HepG2 (cell line): Measurements from ENCODE around the gene RGS19. TPM values are rescaled to one million over a fixed set of nuclear protein-coding genes. Genes with fewer than 3 reads are reported as not detected.

ENCODE experiments used
- ATAC-seq: fragments of 200-7000 bp; cut with Tn5 transposase; 3 replicates; pipeline ENCODE4 v1.9.1; 2020; ENCODE audit warnings: mild to moderate bottlenecking, moderate library complexity
- BruUV-seq: library from RNA; stranded (reverse); fragments of 400-500 nt; replicated peaks from 2 replicates; lab custom pipeline; 2021; lab: Mats Ljungman, UMichigan
- CTCF ChIA-PET: fragments of 300-600 bp; formaldehyde crosslinking; extraction: SDS; loops from one replicate; lab custom pipeline; 2021; ENCODE audit warnings: low total read pairs, inconsistent platforms, low intra/inter-chr PET ratio; lab: Yijun Ruan, JAX
- POLR2A ChIA-PET: fragments of 350-600 bp; sonication (Branson Sonifier 250); formaldehyde crosslinking; loops from one replicate; lab custom pipeline; 2020; ENCODE audit warnings: antibody characterized with exemption, inconsistent platforms; lab: Yijun Ruan, JAX
- DNase-seq: peaks from one replicate; pipeline ENCODE4 v3.0.0-alpha.2; 2015; ENCODE audit warnings: low spot score
- FAIRE-seq: peaks from 3 replicates; lab custom pipeline; 2011; peaks lifted over from hg19 to GRCh38; lab: Jason Lieb, UNC
- H2AFZ ChIP-seq: one replicate; pipeline ENCODE4 v1.6.1; 2011; ENCODE audit warnings: low read length, inconsistent platforms
- H3K27ac ChIP-seq: fragments of 300-600 bp; 3 replicates; pipeline ENCODE4 v1.8.0; 2011; ENCODE audit warnings: mixed run types, mild to moderate bottlenecking, mixed read lengths, low read length, inconsistent platforms; ENCODE audit not compliant: insufficient read depth; ENCODE audit errors: extremely low read length
- H3K27me3 ChIP-seq, 2 experiments: fragments of 200-600 bp in 1 of 2; 2 replicates in 1 of 2; 3 replicates in 1 of 2; pipeline versions ENCODE4 v1.6.0 to v1.8.0; 2011; ENCODE audit warnings: low read length in 2 of 2, mild to moderate bottlenecking in 2 of 2, moderate library complexity in 2 of 2, inconsistent platforms in 1 of 2; ENCODE audit not compliant: insufficient read depth in 2 of 2, control insufficient read depth in 1 of 2
- H3K36me3 ChIP-seq, 2 experiments: fragments of 200-600 bp in 1 of 2; replicated peaks in 1 of 2; 2 replicates in 1 of 2; 3 replicates in 1 of 2; pipeline versions ENCODE4 v1.5.1 to v1.8.0; 2011; ENCODE audit warnings: low read length in 2 of 2, inconsistent platforms in 1 of 2; ENCODE audit not compliant: insufficient read depth in 2 of 2, control insufficient read depth in 1 of 2
- H3K4me1 ChIP-seq: 2 replicates; pipeline ENCODE4 v1.5.1; 2012; ENCODE audit warnings: low read length, inconsistent platforms; ENCODE audit not compliant: insufficient read depth
- H3K4me2 ChIP-seq: 2 replicates; pipeline ENCODE4 v1.6.0; 2011; ENCODE audit warnings: low read depth, low read length, inconsistent platforms
- H3K4me3 ChIP-seq, 3 experiments: fragments of 200-600 bp in 1 of 3; sonication (generic), shearing (Covaris generic) in 1 of 3; replicated peaks in 1 of 3; 2 replicates each; pipeline ENCODE4 v1.5.1; 2011 to 2016; ENCODE audit warnings: low read length in 3 of 3, inconsistent platforms in 2 of 3, low read depth in 2 of 3, mild to moderate bottlenecking in 2 of 3, control low read depth in 1 of 3, mixed read lengths in 1 of 3; ENCODE audit not compliant: insufficient read depth in 1 of 3
- H3K79me2 ChIP-seq: one replicate; pipeline ENCODE4 v1.6.1; 2011; ENCODE audit warnings: low read length, inconsistent platforms; ENCODE audit not compliant: insufficient read depth
- H3K9ac ChIP-seq: 2 replicates; pipeline ENCODE4 v1.6.0; 2011; ENCODE audit warnings: mild to moderate bottlenecking, low read depth, low read length, inconsistent platforms; ENCODE audit not compliant: insufficient read depth
- H3K9me3 ChIP-seq: 2 replicates; pipeline ENCODE4 v1.5.1; 2012; ENCODE audit warnings: mild to moderate bottlenecking, low read length
- H4K20me1 ChIP-seq: 2 replicates; pipeline ENCODE4 v1.6.0; 2011; ENCODE audit warnings: inconsistent platforms, mild to moderate bottlenecking, low read length, moderate library complexity; ENCODE audit not compliant: insufficient read depth
- ARNT ChIP-seq: fragments of 450-650 bp; IDR thresholded peaks from 2 replicates; pipeline ENCODE4 v1.6.1; 2017
- CENPX ChIP-seq: sonication (generic); formaldehyde crosslinking; IDR thresholded peaks from 2 replicates; pipeline ENCODE4 v1.9.0; 2021; ENCODE audit warnings: mild to moderate bottlenecking, missing genetic modification reagents, moderate library complexity
- PHF20 ChIP-seq: sonication (generic); formaldehyde crosslinking; IDR thresholded peaks from 2 replicates; pipeline ENCODE4 v1.5.0; 2020; ENCODE audit warnings: mild to moderate bottlenecking, missing genetic modification reagents
- SALL1 ChIP-seq: sonication (generic); formaldehyde crosslinking; IDR thresholded peaks from 2 replicates; pipeline ENCODE4 v1.8.0; 2022; ENCODE audit warnings: mild to moderate bottlenecking, missing genetic modification reagents
- SRSF1 ChIP-seq: fragments of 200-400 bp; formaldehyde crosslinking; optimal IDR thresholded peaks from 2 replicates; pipeline ENCODE3; 2017; ENCODE audit warnings: mild to moderate bottlenecking, low read depth, low read length, moderate library complexity
- TCF7 ChIP-seq: sonication (generic); IDR thresholded peaks from 2 replicates; pipeline ENCODE4 v1.6.1; 2016; ENCODE audit warnings: antibody characterized with exemption, low read depth
- XRCC5 ChIP-seq: fragments of 200-400 bp; formaldehyde crosslinking; optimal IDR thresholded peaks from 2 replicates; pipeline ENCODE3; 2017; ENCODE audit warnings: mild to moderate bottlenecking, low read length
- ZBTB3 ChIP-seq: sonication (generic); formaldehyde crosslinking; IDR thresholded peaks from 2 replicates; pipeline ENCODE4 v1.4.0; 2020; ENCODE audit warnings: low read depth, mild to moderate bottlenecking, moderate library complexity, missing genetic modification reagents, borderline replicate concordance
- ZFP62 ChIP-seq: sonication (generic); formaldehyde crosslinking; IDR thresholded peaks from 2 replicates; pipeline ENCODE4 v1.4.0; 2020; ENCODE audit warnings: missing genetic modification reagents
- ZNF160 ChIP-seq: sonication (generic); formaldehyde crosslinking; IDR thresholded peaks from 2 replicates; pipeline ENCODE4 v1.8.0; 2022; ENCODE audit warnings: mild to moderate bottlenecking, inconsistent platforms, missing genetic modification reagents
- ZNF766 ChIP-seq: sonication (generic); formaldehyde crosslinking; IDR thresholded peaks from 2 replicates; pipeline ENCODE4 v1.5.0; 2020; ENCODE audit warnings: missing genetic modification reagents, borderline replicate concordance
- ZNF792 ChIP-seq: IDR thresholded peaks from 2 replicates; pipeline ENCODE4 v1.6.1; 2016
- WGBS: methylation state at CpG from one replicate; pipeline ENCODE4 v1.1.6; 2017; ENCODE audit warnings: low lambda C conversion rate; 5-methylcytosine and 5-hydroxymethylcytosine counted together
- in situ Hi-C: cut with HindIII; loops from 2 replicates; pipeline ENCODE4 v1.10.0; 2017; ENCODE audit warnings: low pct_unique_long_range_greater_than_20kb; ENCODE audit not compliant: extremely low pct_ligation_motif_present
- intact Hi-C: fragments of 100-400 bp; cut with micrococcal nuclease; formaldehyde crosslinking; loops from one replicate; pipeline ENCODE4 v1.10.0; 2022; ENCODE audit not compliant: unreplicated experiment
- polyA plus RNA-seq, 8 experiments: library from polyadenylated mRNA; depleted of rRNA in 3 of 8; stranded (reverse) in 7 of 8; unstranded in 1 of 8; fragments of >200 nt; fragmentation: Illumina TruSeq in 4 of 8; extraction: Trizol in 4 of 8; gene quantifications; 2 replicates each; pipeline versions ENCODE4 v1.2.1 to v1.2.3, GENCODE V29; 2011 to 2016; ENCODE audit warnings: low read depth in 4 of 8, missing spikeins in 1 of 8, mixed read lengths in 1 of 8; ENCODE audit not compliant: insufficient read depth in 1 of 8
- total RNA-seq, 5 experiments: library from RNA; depleted of rRNA; stranded (reverse); fragments of >200 nt; fragmentation: Illumina TruSeq; extraction: Trizol; gene quantifications; 2 replicates each; pipeline ENCODE4 v1.2.3, GENCODE V29; 2016; ENCODE audit warnings: low read depth in 1 of 5
- TF ChIP-seq, protein P1 (sequence below): sonication (generic); formaldehyde crosslinking; IDR thresholded peaks from one replicate; pipeline ENCODE4 v1.5.1; 2020; ENCODE audit warnings: mild to moderate bottlenecking, missing genetic modification reagents; ENCODE audit errors: not compliant biosample characterization
- TF ChIP-seq, protein P2 (sequence below): sonication (generic); formaldehyde crosslinking; IDR thresholded peaks from 2 replicates; pipeline ENCODE4 v1.4.0; 2020; ENCODE audit warnings: low read depth, mild to moderate bottlenecking, missing genetic modification reagents

The RGS19 gene
- total and polyA plus RNA-seq, 2 of the 13 experiments (the other 11 are each of a cell fraction or from before 2014, with no cell fraction given), result 10.7 to 11.9 TPM

DNA sequence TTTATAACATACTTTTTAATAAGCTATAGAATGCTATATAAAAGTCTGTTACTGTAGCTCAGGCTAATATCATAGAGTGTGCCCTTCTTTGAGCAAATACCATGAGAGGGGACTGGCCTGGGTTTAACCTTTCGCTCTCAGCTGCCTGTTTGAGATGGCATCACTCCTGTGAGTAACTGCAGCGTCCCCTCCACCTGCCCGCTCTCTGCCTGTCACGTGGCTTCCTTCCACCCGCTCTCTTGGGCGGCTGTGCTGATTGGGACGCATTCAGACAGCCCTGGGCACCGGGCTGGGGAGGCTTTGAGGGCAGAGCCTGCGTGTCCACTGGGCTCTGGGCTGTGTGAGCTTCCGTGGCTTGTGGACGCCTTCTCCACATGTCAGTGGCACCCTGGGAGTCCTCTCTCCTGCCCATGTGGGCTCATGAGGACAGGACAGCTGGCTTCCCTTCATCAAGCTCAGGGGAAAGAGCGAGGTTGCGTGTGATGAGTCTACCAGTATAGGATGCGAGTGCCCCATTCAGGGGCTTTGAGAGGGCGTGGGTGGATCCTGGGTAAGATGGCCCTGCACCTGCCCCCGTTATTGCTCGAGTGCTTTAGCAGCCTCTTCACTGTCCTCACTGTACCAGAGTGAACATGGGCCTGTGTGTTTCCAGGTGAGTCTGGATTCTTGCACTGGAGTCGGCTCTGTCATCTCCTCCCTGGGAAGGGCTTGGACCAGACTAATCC lies 54.1 kb downstream of the RGS19 start:
- no peaks in the 10 kb centered on the region for H3K9me3 ChIP-seq
- H2AFZ ChIP-seq, result no peak overlapping the region
- H4K20me1 ChIP-seq, result no peaks in the 10 kb centered on the region
- in situ Hi-C loops, result no loop called here
- H3K79me2 ChIP-seq, result peaks cover 4% of the 10 kb centered on the region
- intact Hi-C loops, result no loop called here
- peak overlapping the region; percentile 75 for H3K9ac ChIP-seq
- DNase-seq, result no peak
- ChIA-PET CTCF (interaction anchor here (1.3 kb wide), 1 partner anchor 44 kb away, joined by 4 read pairs; no protein-coding TSS in a partner anchor), POLR2A (interaction anchor here (2.0 to 5.0 kb wide), 7 partner anchors 8 to 45 kb away, joined by 12 to 81 read pairs (median 26); partner anchors contain the start of genes C20orf204, PRPF6, SAMD10 and SOX18)
- no peak for FAIRE-seq
- H3K27me3 ChIP-seq, result no peaks in the 10 kb centered on the region
- H3K4me2 ChIP-seq, result peak overlapping the region; percentile 84
- ATAC-seq, result no peak
- WGBS, result 96% methylated on average over 18 of the region's 18 CpGs
- 0 out of 6 replicates have a peak overlapping the region, but pooled peaks of 1 of the 3 experiments have one; percentile 53 for H3K4me3 ChIP-seq
- peaks cover 52 to 79% of the 10 kb centered on the region in 2 experiments for H3K36me3 ChIP-seq
- H3K27ac ChIP-seq, result peak overlapping the region; percentile 92
- peaks cover 42% of the 10 kb centered on the region for H3K4me1 ChIP-seq
- no TSS peak for BruUV-seq
- TF ChIP-seq, protein P1, sequence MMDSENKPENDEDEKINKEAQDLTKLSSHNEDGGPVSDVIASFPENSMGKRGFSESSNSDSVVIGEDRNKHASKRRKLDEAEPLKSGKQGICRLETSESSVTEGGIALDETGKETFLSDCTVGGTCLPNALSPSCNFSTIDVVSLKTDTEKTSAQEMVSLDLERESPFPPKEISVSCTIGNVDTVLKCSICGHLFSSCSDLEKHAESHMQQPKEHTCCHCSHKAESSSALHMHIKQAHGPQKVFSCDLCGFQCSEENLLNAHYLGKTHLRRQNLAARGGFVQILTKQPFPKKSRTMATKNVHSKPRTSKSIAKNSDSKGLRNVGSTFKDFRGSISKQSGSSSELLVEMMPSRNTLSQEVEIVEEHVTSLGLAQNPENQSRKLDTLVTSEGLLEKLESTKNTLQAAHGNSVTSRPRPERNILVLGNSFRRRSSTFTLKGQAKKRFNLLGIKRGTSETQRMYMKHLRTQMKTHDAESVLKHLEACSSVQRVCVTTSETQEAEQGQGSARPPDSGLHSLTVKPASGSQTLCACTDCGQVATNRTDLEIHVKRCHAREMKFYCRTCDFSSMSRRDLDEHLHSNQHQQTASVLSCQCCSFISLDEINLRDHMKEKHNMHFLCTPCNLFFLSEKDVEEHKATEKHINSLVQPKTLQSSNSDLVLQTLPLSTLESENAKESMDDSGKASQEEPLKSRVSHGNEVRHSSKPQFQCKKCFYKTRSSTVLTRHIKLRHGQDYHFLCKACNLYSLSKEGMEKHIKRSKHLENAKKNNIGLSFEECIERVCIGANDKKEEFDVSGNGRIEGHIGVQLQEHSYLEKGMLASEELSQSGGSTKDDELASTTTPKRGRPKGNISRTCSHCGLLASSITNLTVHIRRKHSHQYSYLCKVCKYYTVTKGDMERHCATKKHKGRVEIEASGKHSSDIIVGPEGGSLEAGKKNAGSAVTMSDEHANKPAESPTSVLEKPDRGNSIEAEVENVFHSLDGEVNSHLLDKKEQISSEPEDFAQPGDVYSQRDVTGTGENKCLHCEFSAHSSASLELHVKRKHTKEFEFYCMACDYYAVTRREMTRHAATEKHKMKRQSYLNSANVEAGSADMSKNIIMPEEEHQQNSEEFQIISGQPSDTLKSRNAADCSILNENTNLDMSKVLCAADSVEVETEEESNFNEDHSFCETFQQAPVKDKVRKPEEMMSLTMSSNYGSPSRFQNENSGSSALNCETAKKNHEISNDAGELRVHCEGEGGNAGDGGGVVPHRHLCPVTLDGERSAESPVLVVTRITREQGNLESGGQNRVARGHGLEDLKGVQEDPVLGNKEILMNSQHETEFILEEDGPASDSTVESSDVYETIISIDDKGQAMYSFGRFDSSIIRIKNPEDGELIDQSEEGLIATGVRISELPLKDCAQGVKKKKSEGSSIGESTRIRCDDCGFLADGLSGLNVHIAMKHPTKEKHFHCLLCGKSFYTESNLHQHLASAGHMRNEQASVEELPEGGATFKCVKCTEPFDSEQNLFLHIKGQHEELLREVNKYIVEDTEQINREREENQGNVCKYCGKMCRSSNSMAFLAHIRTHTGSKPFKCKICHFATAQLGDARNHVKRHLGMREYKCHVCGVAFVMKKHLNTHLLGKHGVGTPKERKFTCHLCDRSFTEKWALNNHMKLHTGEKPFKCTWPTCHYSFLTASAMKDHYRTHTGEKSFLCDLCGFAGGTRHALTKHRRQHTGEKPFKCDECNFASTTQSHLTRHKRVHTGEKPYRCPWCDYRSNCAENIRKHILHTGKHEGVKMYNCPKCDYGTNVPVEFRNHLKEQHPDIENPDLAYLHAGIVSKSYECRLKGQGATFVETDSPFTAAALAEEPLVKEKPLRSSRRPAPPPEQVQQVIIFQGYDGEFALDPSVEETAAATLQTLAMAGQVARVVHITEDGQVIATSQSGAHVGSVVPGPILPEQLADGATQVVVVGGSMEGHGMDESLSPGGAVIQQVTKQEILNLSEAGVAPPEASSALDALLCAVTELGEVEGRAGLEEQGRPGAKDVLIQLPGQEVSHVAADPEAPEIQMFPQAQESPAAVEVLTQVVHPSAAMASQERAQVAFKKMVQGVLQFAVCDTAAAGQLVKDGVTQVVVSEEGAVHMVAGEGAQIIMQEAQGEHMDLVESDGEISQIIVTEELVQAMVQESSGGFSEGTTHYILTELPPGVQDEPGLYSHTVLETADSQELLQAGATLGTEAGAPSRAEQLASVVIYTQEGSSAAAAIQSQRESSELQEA (CRISPR knock-in tag), result no peak
- no peak for TF ChIP-seq PHF20 (CRISPR knock-in tag)
- TF ChIP-seq XRCC5, result no peak
- no peak for TF ChIP-seq ZNF792 (CRISPR knock-in tag)
- TF ChIP-seq TCF7, result no peak
- no peak for TF ChIP-seq ARNT
- TF ChIP-seq ZFP62 (CRISPR knock-in tag), result no peak
- TF ChIP-seq, protein P2, sequence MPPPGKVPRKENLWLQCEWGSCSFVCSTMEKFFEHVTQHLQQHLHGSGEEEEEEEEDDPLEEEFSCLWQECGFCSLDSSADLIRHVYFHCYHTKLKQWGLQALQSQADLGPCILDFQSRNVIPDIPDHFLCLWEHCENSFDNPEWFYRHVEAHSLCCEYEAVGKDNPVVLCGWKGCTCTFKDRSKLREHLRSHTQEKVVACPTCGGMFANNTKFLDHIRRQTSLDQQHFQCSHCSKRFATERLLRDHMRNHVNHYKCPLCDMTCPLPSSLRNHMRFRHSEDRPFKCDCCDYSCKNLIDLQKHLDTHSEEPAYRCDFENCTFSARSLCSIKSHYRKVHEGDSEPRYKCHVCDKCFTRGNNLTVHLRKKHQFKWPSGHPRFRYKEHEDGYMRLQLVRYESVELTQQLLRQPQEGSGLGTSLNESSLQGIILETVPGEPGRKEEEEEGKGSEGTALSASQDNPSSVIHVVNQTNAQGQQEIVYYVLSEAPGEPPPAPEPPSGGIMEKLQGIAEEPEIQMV (CRISPR knock-in tag), result no peak
- TF ChIP-seq ZNF766 (CRISPR knock-in tag), result no peak
- peak; percentile 8; the same call in 1 of the 2 replicates for TF ChIP-seq SALL1 (CRISPR knock-in tag)
- TF ChIP-seq SRSF1, result peak; percentile 4
- 0 out of 2 replicates have a peak, but pooled peaks have one; percentile 19 for TF ChIP-seq ZBTB3 (CRISPR knock-in tag)
- TF ChIP-seq ZNF160 (CRISPR knock-in tag), result no peak
- no peak for TF ChIP-seq CENPX (CRISPR knock-in tag)
